ENCODE measurements around the gene CYP19A1.
"Not testable (repeated sequence)": the region's sequence is repeated elsewhere in the genome, so short reads cannot be mapped to it uniquely, and the experiment has no call there.

Gene CYP19A1

DNA sequence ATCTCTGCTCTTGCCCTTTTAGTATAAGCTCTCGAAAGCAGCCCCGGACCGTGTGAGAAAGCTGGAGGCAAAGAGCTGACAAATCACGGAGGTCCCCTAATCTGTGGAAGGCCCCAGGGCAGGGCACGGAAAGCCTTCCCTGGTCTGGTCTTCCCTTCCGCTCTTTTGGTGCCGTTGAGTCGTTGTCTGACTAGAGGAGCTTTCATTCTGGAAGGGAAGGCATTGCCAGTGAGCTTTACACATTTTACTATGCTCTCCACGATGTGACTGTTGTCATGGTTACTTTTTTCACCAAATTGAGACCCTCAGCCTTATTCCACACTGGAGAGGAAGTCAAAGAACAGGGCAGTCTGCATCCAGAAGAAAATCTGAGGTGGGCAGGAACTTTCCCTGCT, 71.7 kb downstream of the CYP19A1 start:
- no peak for ATAC-seq (replicated peaks)
- no peak overlapping the region for H3K4me3 Mint-ChIP-seq
- peaks cover 0 to 2% of the 10 kb centered on the region in 2 donors for H3K9me3 Mint-ChIP-seq

DNA sequence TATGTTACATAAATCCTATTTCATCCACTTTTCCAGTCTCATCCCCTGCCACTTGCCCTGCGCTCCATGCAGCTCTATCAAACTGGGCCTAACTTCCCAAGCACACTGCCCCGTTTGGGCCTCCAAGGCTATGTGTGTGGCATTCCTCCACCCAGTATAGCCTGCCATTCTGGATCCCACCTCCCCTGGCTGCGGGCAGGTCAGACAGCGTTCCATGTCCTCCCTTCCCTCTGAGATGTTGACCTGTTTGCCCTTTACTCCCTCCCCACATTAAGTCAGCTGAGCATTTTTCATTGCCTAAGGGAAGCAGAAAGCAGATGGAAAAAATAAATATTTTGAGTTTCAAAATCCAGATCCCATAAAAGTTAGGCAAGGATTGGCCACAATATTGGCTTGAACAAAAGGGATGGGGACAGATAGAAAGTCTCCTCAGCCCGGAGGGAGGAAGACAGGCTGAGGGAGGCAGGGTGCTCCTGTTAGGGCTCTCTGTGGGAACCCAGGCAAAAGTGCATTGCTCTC, 73.3 kb downstream of the CYP19A1 start:
- H3K27ac Mint-ChIP-seq = no peak overlapping the region
- H3K4me3 Mint-ChIP-seq = no peak overlapping the region
- peaks cover 0 to 5% of the 10 kb centered on the region in 2 donors for H3K9me3 Mint-ChIP-seq
- DNase-seq (no peak), ATAC-seq (replicated peaks) (no peak)
- H3K27me3 Mint-ChIP-seq = peaks cover 0 to 20% of the 10 kb centered on the region in 2 donors
- no peaks in the 10 kb centered on the region for H3K4me1 Mint-ChIP-seq (ENCODE audit: low read depth in 2 of 2)
- no peaks in the 10 kb centered on the region for H3K36me3 Mint-ChIP-seq (ENCODE audit: insufficient read depth)

More for the DNA sequence above, 71.7 kb downstream of the CYP19A1 start:
- Mint-ChIP-seq H3K27ac (no peak overlapping the region), H3K27me3 (peaks cover 0 to 16% of the 10 kb centered on the region in 2 donors), H3K4me1 (ENCODE audit: low read depth in 2 of 2) (no peaks in the 10 kb centered on the region), H3K36me3 (ENCODE audit: insufficient read depth) (no peaks in the 10 kb centered on the region)
- DNase-seq = no peak

DNA sequence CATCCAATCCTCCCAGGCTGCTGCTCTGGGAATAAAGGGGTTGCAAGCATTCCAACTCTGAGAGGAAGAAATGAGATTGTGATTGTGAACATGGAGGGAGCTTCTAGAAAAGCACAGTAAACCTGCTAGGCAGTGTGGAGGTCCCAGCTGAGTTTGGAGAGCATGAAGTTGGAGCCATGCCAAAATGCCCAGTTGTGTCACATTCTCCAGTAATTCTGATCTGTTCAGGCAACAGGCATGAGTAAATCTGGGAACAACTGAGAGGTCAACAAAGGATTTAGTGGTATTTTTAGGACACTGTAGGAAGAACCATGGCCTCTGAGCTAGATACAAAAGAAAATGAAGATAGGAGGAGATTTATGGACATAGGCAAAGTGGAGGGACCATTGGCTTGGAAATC, 74.7 kb downstream of the CYP19A1 start:
- H3K4me3 Mint-ChIP-seq = no peak overlapping the region
- no peaks in the 10 kb centered on the region for H3K4me1 Mint-ChIP-seq (ENCODE audit: low read depth in 2 of 2)
- no peaks in the 10 kb centered on the region for H3K36me3 Mint-ChIP-seq (ENCODE audit: insufficient read depth)
- ATAC-seq (replicated peaks) (no peak), DNase-seq (no peak)
- no peak overlapping the region for H3K27ac Mint-ChIP-seq
- peaks cover 0 to 22% of the 10 kb centered on the region in 2 donors for H3K27me3 Mint-ChIP-seq
- peaks cover 0 to 4% of the 10 kb centered on the region in 2 donors for H3K9me3 Mint-ChIP-seq

DNA sequence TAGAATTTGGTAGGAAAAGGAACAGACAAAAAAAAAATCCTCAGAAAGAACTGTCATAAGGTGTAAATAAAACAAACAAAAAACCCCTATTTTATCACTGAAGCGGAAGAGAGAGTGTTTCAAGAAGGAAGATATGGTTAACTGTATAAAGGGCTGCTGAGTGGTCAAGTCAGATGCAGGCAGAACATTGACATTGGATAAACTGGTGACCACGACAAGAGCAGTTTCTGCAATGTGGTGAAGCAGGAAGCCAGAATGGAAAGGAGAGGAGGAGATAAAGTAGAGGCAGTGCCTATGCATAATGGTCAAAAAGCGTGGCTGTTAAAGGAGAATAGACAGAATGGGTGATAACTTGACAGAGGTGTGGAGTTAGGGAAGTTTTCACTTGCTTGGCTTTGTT, 75.3 kb downstream of the CYP19A1 start:
- no peaks in the 10 kb centered on the region for H3K36me3 Mint-ChIP-seq (ENCODE audit: insufficient read depth)
- DNase-seq (no peak), ATAC-seq (replicated peaks) (no peak)
- no peak overlapping the region for H3K27ac Mint-ChIP-seq
- no peak overlapping the region for H3K4me3 Mint-ChIP-seq
- H3K27me3 Mint-ChIP-seq = peaks cover 5 to 20% of the 10 kb centered on the region in 2 donors
- no peaks in the 10 kb centered on the region for H3K4me1 Mint-ChIP-seq (ENCODE audit: low read depth in 2 of 2)
- H3K9me3 Mint-ChIP-seq = peaks cover 0 to 5% of the 10 kb centered on the region in 2 donors

DNA sequence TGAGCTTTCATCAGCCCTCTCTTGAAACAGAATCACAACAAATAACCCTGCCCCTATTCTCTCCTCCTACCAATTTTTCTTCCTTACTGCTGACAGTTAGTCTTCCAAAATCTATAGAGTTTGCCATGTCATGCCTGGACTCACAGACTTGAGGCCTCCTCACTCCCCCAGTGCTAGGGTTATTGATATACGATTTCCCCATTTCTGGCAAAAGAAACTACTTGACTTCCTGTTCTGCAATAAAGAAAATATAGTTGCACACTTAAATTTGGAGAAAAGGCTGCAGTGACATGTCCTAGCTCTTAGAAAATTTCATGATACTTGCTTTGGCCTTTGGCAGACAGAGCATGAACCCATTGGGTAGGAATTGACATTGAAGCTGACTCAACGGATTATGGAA, 75.9 kb downstream of the CYP19A1 start:
- Mint-ChIP-seq H3K4me3 (no peak overlapping the region), H3K9me3 (peaks cover 0 to 5% of the 10 kb centered on the region in 2 donors), H3K36me3 (ENCODE audit: insufficient read depth) (no peaks in the 10 kb centered on the region), H3K4me1 (ENCODE audit: low read depth in 2 of 2) (no peaks in the 10 kb centered on the region), H3K27me3 (peaks cover 9 to 19% of the 10 kb centered on the region in 2 donors), H3K27ac (no peak overlapping the region)
- ATAC-seq (replicated peaks) (no peak), DNase-seq (no peak)

DNA sequence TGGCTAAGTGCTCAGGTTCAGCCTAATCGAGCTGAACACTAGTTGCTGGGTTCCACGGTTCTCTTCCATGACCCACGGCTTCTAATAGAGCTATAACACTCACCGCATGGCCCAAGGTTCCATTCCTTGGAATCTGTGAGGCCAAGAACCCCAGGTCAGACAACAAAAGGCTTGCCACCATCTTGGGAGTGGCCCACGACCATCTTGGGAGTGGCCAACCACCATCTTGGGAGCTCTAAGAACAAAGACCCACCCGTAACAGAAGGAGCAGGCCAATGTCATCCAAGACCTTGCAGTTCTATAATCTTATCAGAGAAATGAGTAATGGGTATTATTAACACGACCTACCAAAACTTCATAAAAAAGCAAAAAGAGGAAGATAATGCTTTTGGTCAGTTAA, 77.3 kb downstream of the CYP19A1 start:
- not testable (repeated sequence) for H3K4me1 Mint-ChIP-seq (ENCODE audit: low read depth in 2 of 2); DNase-seq; H3K4me3 Mint-ChIP-seq; H3K27ac Mint-ChIP-seq; ATAC-seq (replicated peaks); H3K9me3 Mint-ChIP-seq; H3K36me3 Mint-ChIP-seq (ENCODE audit: insufficient read depth)
- H3K27me3 Mint-ChIP-seq = peaks cover 9 to 19% of the 10 kb centered on the region in 2 donors

DNA sequence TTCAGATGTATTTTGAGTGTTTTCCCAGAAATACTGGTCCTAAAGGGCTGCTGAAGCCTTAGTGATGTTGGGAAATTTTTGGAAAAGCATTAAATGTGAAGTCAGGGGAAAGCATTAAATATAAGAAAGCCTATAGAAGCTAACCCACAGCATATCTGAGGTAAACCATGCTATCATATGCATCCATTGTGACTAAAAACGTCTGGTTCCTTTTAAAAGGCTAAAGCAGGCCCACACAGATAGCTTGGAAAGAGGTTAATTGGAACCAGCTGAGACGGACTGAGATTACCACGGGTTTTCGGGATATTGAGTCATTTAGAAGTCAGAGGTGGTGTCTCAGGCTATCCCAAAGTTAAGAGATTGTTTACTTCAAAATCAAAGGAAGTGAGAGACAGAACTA, 78.2 kb downstream of the CYP19A1 start:
- no peak for DNase-seq
- no peaks in the 10 kb centered on the region for H3K4me1 Mint-ChIP-seq (ENCODE audit: low read depth in 2 of 2)
- no peak overlapping the region for H3K27ac Mint-ChIP-seq
- H3K4me3 Mint-ChIP-seq = no peak overlapping the region
- peaks cover 0 to 5% of the 10 kb centered on the region in 2 donors for H3K9me3 Mint-ChIP-seq
- peaks cover 9 to 19% of the 10 kb centered on the region in 2 donors for H3K27me3 Mint-ChIP-seq
- H3K36me3 Mint-ChIP-seq (ENCODE audit: insufficient read depth) = no peaks in the 10 kb centered on the region
- ATAC-seq (replicated peaks) = no peak

DNA sequence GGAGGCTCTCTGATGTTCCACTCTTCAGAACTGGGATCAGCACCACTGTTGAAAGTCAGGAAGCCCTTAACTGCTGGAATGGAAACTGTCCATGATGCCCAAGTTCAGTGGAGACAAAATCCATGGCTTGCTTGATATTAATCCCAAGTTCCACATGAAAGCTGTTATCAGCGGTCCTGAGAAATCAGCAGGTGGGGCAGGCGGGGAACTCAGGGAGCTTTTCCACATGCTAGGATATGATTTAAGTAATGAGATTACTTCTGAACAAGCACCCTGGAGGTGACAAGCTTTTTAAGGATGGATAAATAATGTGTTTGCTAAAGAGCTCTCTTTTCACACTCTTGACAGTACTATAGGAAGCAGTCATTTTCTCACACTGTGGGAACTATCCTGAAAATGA, 82.9 kb downstream of the CYP19A1 start:
- peaks cover 13 to 21% of the 10 kb centered on the region in 2 donors for H3K27me3 Mint-ChIP-seq
- H3K27ac Mint-ChIP-seq = no peak overlapping the region
- peaks cover 0 to 2% of the 10 kb centered on the region in 2 donors for H3K9me3 Mint-ChIP-seq

DNA sequence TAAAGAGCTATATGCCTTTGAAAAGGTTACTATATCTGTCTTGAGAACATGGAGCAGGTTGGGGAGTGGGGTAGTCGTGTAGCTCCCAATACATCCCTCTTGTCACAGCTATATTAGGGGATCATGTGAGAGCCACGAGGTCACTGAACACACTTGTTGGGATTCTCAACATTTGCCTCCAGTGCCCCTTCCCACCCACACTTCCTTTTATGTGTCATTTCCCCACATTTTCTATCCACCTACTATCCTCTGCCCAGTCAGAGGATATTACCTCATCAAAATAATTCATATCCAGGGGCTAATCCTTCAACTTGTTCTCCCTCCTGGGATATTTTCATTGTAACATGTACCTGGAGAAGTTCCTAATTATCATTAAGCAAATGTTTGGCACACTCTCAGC, 85.0 kb downstream of the CYP19A1 start:
- Mint-ChIP-seq H3K27me3 (peaks cover 12 to 33% of the 10 kb centered on the region in 2 donors), H3K4me3 (no peak overlapping the region), H3K36me3 (ENCODE audit: insufficient read depth) (no peaks in the 10 kb centered on the region), H3K9me3 (peaks cover 0 to 2% of the 10 kb centered on the region in 2 donors), H3K27ac (no peak overlapping the region), H3K4me1 (ENCODE audit: low read depth in 2 of 2) (no peaks in the 10 kb centered on the region)
- DNase-seq (no peak), ATAC-seq (replicated peaks) (no peak)

More for the DNA sequence above, 82.9 kb downstream of the CYP19A1 start:
- ATAC-seq (replicated peaks) (no peak), DNase-seq (no peak)
- Mint-ChIP-seq H3K36me3 (ENCODE audit: insufficient read depth) (no peaks in the 10 kb centered on the region), H3K4me1 (ENCODE audit: low read depth in 2 of 2) (no peaks in the 10 kb centered on the region), H3K4me3 (no peak overlapping the region)

DNA sequence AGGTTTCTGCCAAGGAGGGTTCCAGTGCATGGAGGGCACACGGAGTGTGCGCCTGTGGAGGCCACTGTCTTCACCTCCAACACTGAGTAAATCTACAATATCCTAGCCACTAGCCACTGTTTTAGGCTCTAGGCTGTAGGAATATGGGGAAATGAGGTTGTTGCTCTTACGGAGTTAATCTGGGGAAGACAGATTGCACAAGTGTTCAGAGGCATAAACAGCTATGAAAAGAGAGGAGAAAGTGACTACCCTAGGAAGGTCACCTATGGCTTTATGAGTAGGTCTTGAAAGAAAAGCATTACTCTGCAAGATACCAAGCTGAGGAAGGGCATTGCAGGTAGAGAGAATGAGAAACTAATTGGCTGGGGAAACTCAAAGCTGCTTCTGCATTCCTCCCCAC, 85.7 kb downstream of the CYP19A1 start:
- ATAC-seq (replicated peaks) (no peak), DNase-seq (no peak)
- Mint-ChIP-seq H3K27me3 (peaks cover 7 to 26% of the 10 kb centered on the region in 2 donors), H3K4me3 (no peak overlapping the region), H3K36me3 (ENCODE audit: insufficient read depth) (no peaks in the 10 kb centered on the region), H3K27ac (no peak overlapping the region), H3K9me3 (no peaks in the 10 kb centered on the region), H3K4me1 (ENCODE audit: low read depth in 2 of 2) (no peaks in the 10 kb centered on the region)

DNA sequence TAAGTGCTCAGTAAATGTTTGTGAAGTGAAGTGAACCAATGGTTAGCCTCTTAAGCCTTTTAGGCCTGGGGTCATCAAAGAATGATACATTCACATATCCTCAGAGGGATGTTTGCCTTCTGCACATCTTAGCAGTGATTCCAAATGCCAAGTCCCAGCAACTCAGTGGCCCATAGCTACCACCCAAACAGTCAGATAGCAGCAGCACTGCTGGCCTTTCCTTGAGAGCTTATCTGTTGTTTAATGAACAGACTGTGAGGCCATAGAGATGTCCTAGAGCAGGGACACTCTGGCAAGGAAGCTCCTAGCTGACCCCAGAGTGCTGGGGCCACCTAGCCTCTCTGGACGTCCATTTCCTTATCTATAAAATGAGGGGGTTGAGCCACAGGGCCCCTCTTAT, 86.8 kb downstream of the CYP19A1 start:
- H3K4me3 Mint-ChIP-seq = no peak overlapping the region
- no peak overlapping the region for H3K27ac Mint-ChIP-seq
- H3K36me3 Mint-ChIP-seq (ENCODE audit: insufficient read depth) = no peaks in the 10 kb centered on the region
- H3K27me3 Mint-ChIP-seq = peaks cover 7 to 26% of the 10 kb centered on the region in 2 donors
- DNase-seq (no peak), ATAC-seq (replicated peaks) (no peak)
- H3K4me1 Mint-ChIP-seq (ENCODE audit: low read depth in 2 of 2) = no peaks in the 10 kb centered on the region
- no peaks in the 10 kb centered on the region for H3K9me3 Mint-ChIP-seq

DNA sequence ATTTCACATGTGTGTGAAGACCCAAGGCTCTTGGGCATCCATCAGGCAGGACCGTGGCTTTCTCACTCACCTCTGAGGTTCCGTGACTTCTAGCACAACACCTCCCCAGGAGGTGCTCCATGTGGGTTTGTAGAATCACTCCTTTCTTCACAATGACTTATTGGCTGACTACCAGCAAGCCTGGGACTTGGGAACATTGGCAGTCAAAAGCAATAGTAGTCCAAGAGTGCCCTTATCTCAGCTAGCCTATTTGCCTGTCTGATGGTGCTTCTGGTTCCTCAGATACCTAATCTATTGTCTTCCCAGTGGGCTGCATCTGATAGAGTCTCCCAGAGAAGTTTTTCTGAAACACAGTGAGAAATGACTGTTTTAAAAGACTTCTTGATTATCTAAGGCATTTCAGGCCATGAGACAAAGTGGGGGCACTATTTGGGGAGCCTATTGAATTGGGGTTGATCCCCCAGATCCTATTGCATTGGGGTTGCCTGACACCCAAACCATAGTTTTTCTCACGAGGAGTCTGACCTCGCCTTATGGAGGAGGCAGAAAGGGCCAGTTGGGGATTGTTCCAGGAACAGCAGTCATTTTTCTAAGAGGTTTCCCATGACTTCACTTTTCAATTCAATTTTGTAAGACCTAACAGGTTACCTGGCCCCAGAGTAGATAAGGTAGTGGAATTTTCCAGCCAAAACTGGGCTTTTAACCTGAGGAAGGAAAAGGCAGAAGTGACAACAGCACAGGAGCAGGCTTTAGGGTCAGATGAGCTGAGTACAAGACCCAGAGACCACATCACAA, 88.0 kb downstream of the CYP19A1 start:
- no peaks in the 10 kb centered on the region for H3K36me3 Mint-ChIP-seq (ENCODE audit: insufficient read depth)
- no peaks in the 10 kb centered on the region for H3K9me3 Mint-ChIP-seq
- H3K4me1 Mint-ChIP-seq (ENCODE audit: low read depth in 2 of 2) = no peaks in the 10 kb centered on the region
- H3K27me3 Mint-ChIP-seq = peaks cover 7 to 26% of the 10 kb centered on the region in 2 donors
- no peak overlapping the region for H3K27ac Mint-ChIP-seq
- H3K4me3 Mint-ChIP-seq = no peak overlapping the region
- DNase-seq = no peak
- no peak for ATAC-seq (replicated peaks)

DNA sequence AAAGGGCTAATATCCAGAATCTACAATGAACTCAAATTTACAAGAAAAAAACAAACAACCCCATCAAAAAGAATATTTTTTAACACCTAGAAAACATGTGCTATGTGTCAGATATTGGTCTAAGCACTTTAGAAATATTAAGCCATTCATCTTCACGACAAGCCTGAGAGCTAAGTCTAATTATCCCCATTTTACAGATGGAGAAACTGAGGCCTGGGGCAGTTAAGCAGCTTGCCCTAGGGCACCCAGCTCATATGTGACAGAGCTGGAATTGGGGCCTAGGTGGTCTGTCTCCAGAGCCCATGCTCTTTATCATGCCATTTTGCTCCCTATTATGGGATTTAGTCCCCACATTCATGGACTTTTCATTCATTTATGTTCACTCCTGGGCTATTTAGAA, 92.8 kb downstream of the CYP19A1 start:
- Mint-ChIP-seq H3K4me3 (no peak overlapping the region), H3K9me3 (no peaks in the 10 kb centered on the region), H3K27me3 (peaks cover 9 to 17% of the 10 kb centered on the region in 2 donors), H3K4me1 (ENCODE audit: low read depth in 2 of 2) (no peaks in the 10 kb centered on the region), H3K36me3 (ENCODE audit: insufficient read depth) (no peaks in the 10 kb centered on the region), H3K27ac (no peak overlapping the region)
- DNase-seq (no peak), ATAC-seq (replicated peaks) (no peak)

DNA sequence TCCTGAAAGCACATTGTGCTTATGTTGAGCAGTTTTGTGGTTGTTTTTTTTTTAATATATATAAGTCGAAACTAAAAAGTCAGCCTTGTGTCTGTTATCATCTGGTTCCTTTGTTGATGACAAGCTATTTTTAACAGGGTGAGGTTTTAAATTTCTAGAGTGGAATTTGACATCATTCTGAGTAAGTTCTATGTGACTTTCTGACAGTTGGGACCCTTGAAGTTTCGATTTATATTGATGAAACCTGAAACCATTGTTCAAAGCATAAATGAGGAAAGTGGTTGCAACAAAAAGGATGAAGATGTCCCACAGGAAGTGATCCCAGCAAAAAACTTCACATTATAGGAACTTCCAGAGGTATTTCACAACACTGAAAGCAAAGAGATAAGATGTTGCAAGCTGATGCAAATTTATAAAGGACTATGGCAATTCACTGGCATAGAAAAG, 94.0 kb downstream of the CYP19A1 start:
- no peaks in the 10 kb centered on the region for H3K4me1 Mint-ChIP-seq (ENCODE audit: low read depth in 2 of 2)
- H3K36me3 Mint-ChIP-seq (ENCODE audit: insufficient read depth) = no peaks in the 10 kb centered on the region
- peaks cover 11 to 26% of the 10 kb centered on the region in 2 donors for H3K27me3 Mint-ChIP-seq
- DNase-seq (no peak), ATAC-seq (replicated peaks) (no peak)
- no peaks in the 10 kb centered on the region for H3K9me3 Mint-ChIP-seq
- H3K27ac Mint-ChIP-seq = no peak overlapping the region
- no peak overlapping the region for H3K4me3 Mint-ChIP-seq

Measured in effector memory CD8-positive, alpha-beta T cell (primary cell).